Brain microvascular endothelial cell (primary cell): ENCODE data around the gene PPM1E.
"Not testable (repeated sequence)": the region's sequence is repeated elsewhere in the genome, so short reads cannot be mapped to it uniquely, and the experiment has no call there.

Source experiments
- DNase-seq: peaks from one replicate; pipeline ENCODE4 v3.0.0-alpha.2; 2020
- H3K27ac ChIP-seq: fragments of 250-450 bp; sonication (Bioruptor Pico); 2 replicates; pipeline ENCODE4 v1.5.1; 2020; ENCODE audit warnings: mild to moderate bottlenecking, moderate library complexity
- H3K27me3 ChIP-seq: fragments of 250-450 bp; sonication (Bioruptor Pico); replicated peaks from 2 replicates; pipeline ENCODE4 v1.5.1; 2020; ENCODE audit warnings: mild to moderate bottlenecking
- H3K36me3 ChIP-seq: fragments of 250-450 bp; sonication (Bioruptor Pico); replicated peaks from 2 replicates; pipeline ENCODE4 v1.5.1; 2020; ENCODE audit warnings: mild to moderate bottlenecking
- H3K4me3 ChIP-seq: 2 replicates; pipeline ENCODE4 v1.5.1; 2011; ENCODE audit warnings: low read depth, mild to moderate bottlenecking, control low read depth, low read length, moderate library complexity
- CTCF ChIP-seq: IDR thresholded peaks from 2 replicates; pipeline ENCODE4 v1.5.1; 2011; ENCODE audit warnings: low read depth, mild to moderate bottlenecking, moderate library complexity, low read length, control low read depth, inconsistent platforms; ENCODE audit errors: missing control alignments
- in situ Hi-C: cut with HindIII; loops from 2 replicates; pipeline ENCODE4 v1.10.0; 2017; ENCODE audit warnings: low sequenced_read_pairs, low pct_ligation_motif_present

The PPM1E gene

GRCh38 chr17:58728798-58729197 is 26.9 kb upstream of the PPM1E start:
- in situ Hi-C loops = no loop called here
- no peaks in the 10 kb centered on the region for H3K36me3 ChIP-seq
- no peak for TF ChIP-seq CTCF
- H3K4me3 ChIP-seq = no peak overlapping the region
- no peaks in the 10 kb centered on the region for H3K27me3 ChIP-seq
- no peak for DNase-seq
- H3K27ac ChIP-seq = no peak overlapping the region

GRCh38 chr17:58730937-58731336 is 24.7 kb upstream of the PPM1E start:
- TF ChIP-seq CTCF = no peak
- Histone ChIP-seq H3K27me3 (no peaks in the 10 kb centered on the region), H3K36me3 (no peaks in the 10 kb centered on the region), H3K4me3 (no peak overlapping the region), H3K27ac (no peak overlapping the region)
- no peak for DNase-seq
- in situ Hi-C loops = no loop called here

GRCh38 chr17:58734040-58734439 is 21.6 kb upstream of the PPM1E start:
- Histone ChIP-seq H3K27ac (no peak overlapping the region), H3K27me3 (no peaks in the 10 kb centered on the region), H3K4me3 (no peak overlapping the region), H3K36me3 (no peaks in the 10 kb centered on the region)
- TF ChIP-seq CTCF = no peak
- no peak for DNase-seq
- in situ Hi-C loops = no loop called here

- DNase-seq = no peak
- in situ Hi-C loops = no loop called here
- H3K4me3 ChIP-seq = no peak overlapping the region
- no peaks in the 10 kb centered on the region for H3K36me3 ChIP-seq
- H3K27ac ChIP-seq = no peak overlapping the region
- H3K27me3 ChIP-seq = no peaks in the 10 kb centered on the region
- no peak for TF ChIP-seq CTCF
Measured at GRCh38 chr17:58734811-58735210, 20.8 kb upstream of the PPM1E start.

GRCh38 chr17:58741121-58741625 is 14.5 kb upstream of the PPM1E start:
- Histone ChIP-seq H3K27me3 (no peaks in the 10 kb centered on the region), H3K36me3 (no peaks in the 10 kb centered on the region), H3K4me3 (no peak overlapping the region), H3K27ac (no peak overlapping the region)
- in situ Hi-C loops = no loop called here
- no peak for DNase-seq
- TF ChIP-seq CTCF = no peak

GRCh38 chr17:58747674-58748073 is 8.0 kb upstream of the PPM1E start:
- no peaks in the 10 kb centered on the region for H3K36me3 ChIP-seq
- TF ChIP-seq CTCF = no peak
- H3K4me3 ChIP-seq = no peak overlapping the region
- no peak for DNase-seq
- H3K27ac ChIP-seq = no peak overlapping the region
- no peaks in the 10 kb centered on the region for H3K27me3 ChIP-seq
- in situ Hi-C loops = no loop called here

GRCh38 chr17:58749627-58750026 is 6.0 kb upstream of the PPM1E start:
- H3K27ac ChIP-seq, H3K27me3 ChIP-seq, in situ Hi-C loops, H3K36me3 ChIP-seq, H3K4me3 ChIP-seq, DNase-seq: not testable (repeated sequence)
